Measurements from ENCODE around the gene RFPL4A. TPM values are rescaled to one million over a fixed set of nuclear protein-coding genes. Genes with fewer than 3 reads are reported as not detected.
"Not testable (repeated sequence)": the region's sequence is repeated elsewhere in the genome, so short reads cannot be mapped to it uniquely, and the experiment has no call there.

RFPL4A gene
- total and polyA plus RNA-seq, 2 donors from 2014 or later = 0.41 TPM; not detected in 1

DNA sequence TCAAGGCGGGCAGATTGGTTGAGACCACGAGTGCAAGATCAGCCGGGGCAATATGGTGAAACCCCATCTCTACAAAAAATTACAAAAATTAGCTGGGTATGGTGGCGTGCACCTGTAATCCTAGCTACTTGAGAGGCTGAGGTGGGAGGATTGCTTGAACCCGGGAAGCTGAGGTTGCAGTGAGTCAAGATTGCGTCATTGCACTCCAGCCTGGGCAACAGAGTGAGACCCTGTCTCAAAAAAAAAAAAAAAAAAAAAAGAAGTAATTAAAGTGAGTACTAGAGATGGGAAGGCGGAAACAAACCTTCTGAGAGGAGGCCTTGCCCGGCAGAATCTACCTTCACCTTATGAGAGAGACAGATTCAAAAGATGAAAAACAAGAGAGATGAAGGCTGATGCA lies 35.4 kb upstream of the RFPL4A start:
- H3K9me3 ChIP-seq (ENCODE audit: control insufficient read depth in 2 of 3, insufficient read depth in 1 of 3, low read length in 3 of 3) = no peaks in the 10 kb centered on the region
- no peaks in the 10 kb centered on the region for H3K4me1 ChIP-seq (ENCODE audit: control insufficient read depth in 2 of 3, insufficient read depth in 2 of 3, low read depth in 1 of 3, low read length in 3 of 3)
- FAIRE-seq (no peak), DNase-seq (no peak)
- TF ChIP-seq, protein P1, sequence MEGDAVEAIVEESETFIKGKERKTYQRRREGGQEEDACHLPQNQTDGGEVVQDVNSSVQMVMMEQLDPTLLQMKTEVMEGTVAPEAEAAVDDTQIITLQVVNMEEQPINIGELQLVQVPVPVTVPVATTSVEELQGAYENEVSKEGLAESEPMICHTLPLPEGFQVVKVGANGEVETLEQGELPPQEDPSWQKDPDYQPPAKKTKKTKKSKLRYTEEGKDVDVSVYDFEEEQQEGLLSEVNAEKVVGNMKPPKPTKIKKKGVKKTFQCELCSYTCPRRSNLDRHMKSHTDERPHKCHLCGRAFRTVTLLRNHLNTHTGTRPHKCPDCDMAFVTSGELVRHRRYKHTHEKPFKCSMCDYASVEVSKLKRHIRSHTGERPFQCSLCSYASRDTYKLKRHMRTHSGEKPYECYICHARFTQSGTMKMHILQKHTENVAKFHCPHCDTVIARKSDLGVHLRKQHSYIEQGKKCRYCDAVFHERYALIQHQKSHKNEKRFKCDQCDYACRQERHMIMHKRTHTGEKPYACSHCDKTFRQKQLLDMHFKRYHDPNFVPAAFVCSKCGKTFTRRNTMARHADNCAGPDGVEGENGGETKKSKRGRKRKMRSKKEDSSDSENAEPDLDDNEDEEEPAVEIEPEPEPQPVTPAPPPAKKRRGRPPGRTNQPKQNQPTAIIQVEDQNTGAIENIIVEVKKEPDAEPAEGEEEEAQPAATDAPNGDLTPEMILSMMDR (IDR thresholded peaks at IDR 0.05; ENCODE audit: borderline replicate concordance, extremely low read depth, insufficient read depth) = no peak
- no peaks in the 10 kb centered on the region for H3K36me3 ChIP-seq (ENCODE audit: control insufficient read depth in 2 of 3, insufficient read depth in 3 of 3, low read length in 3 of 3)
- H3K4me3 ChIP-seq (ENCODE audit: low read length in 3 of 3) = no peak overlapping the region
- intact Hi-C loops (cut with DNase I) = no loop called here
- no peak overlapping the region for H3K9ac ChIP-seq (ENCODE audit: low read length in 3 of 3)
- no peak overlapping the region for H3K27ac ChIP-seq (ENCODE audit: low read depth in 2 of 2, low read length in 2 of 2)
- H3K27me3 ChIP-seq (ENCODE audit: control insufficient read depth, insufficient read depth, low read length) = no peaks in the 10 kb centered on the region

DNA sequence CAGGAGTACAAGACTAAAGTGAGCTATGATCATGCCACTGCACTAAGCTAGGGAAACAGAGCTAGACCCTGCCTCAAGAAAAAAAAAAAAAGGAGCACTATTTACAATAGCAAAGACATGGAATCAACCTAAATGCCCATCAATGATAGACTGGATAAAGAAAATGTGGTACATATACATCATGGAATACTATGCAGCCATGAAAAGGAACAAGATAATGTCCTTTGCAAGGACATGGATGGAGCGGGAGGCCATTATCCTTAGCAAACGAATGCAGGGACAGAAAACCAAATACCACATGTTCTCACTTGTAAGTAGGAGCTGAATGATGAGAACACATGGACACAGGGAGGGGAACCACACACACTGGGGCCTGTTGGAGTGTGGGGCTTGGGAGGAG lies 28.5 kb upstream of the RFPL4A start:
- H3K27me3 ChIP-seq (ENCODE audit: control insufficient read depth, insufficient read depth, low read length); FAIRE-seq; H3K9ac ChIP-seq (ENCODE audit: low read length in 3 of 3); H3K27ac ChIP-seq (ENCODE audit: low read depth in 2 of 2, low read length in 2 of 2); H3K4me1 ChIP-seq (ENCODE audit: control insufficient read depth in 2 of 3, insufficient read depth in 2 of 3, low read depth in 1 of 3, low read length in 3 of 3); H3K36me3 ChIP-seq (ENCODE audit: control insufficient read depth in 2 of 3, insufficient read depth in 3 of 3, low read length in 3 of 3); H3K9me3 ChIP-seq (ENCODE audit: control insufficient read depth in 2 of 3, insufficient read depth in 1 of 3, low read length in 3 of 3); DNase-seq; H3K4me3 ChIP-seq (ENCODE audit: low read length in 3 of 3); intact Hi-C loops (cut with DNase I): not testable (repeated sequence)

GRCh38 chr19:55738302-55738701 lies 20.6 kb upstream of the RFPL4A start, which contains the start of gene NLRP9:
TSS of gene NLRP9 (minus strand) at chr19:55738402. CDS start at chr19:55738374, 28 bp downstream.
- Histone ChIP-seq H3K4me3 (ENCODE audit: low read length in 3 of 3) (no peak within 1 kb of the TSS), H3K27ac (ENCODE audit: low read depth in 2 of 2, low read length in 2 of 2) (no peak within 1 kb of the TSS), H3K9ac (ENCODE audit: low read length in 3 of 3) (no peak within 1 kb of the TSS), H3K4me1 (ENCODE audit: control insufficient read depth in 2 of 3, insufficient read depth in 2 of 3, low read depth in 1 of 3, low read length in 3 of 3) (no peaks in the 10 kb centered on the region), H3K36me3 (ENCODE audit: control insufficient read depth in 2 of 3, insufficient read depth in 3 of 3, low read length in 3 of 3) (no peaks in the 10 kb centered on the region), H3K9me3 (ENCODE audit: control insufficient read depth in 2 of 3, insufficient read depth in 1 of 3, low read length in 3 of 3) (no peaks in the 10 kb centered on the region), H3K27me3 (ENCODE audit: control insufficient read depth, insufficient read depth, low read length) (no peaks in the 10 kb centered on the region)
- intact Hi-C loops (cut with DNase I) = no loop called here
- FAIRE-seq (no peak), DNase-seq (no peak)
- TF ChIP-seq, protein P1 (IDR thresholded peaks at IDR 0.05; ENCODE audit: borderline replicate concordance, extremely low read depth, insufficient read depth) = no peak

- no peak for FAIRE-seq
- no peaks in the 10 kb centered on the region for H3K27me3 ChIP-seq (ENCODE audit: control insufficient read depth, insufficient read depth, low read length)
- intact Hi-C loops (cut with DNase I) = no loop called here
- H3K4me1 ChIP-seq (ENCODE audit: control insufficient read depth in 2 of 3, insufficient read depth in 2 of 3, low read depth in 1 of 3, low read length in 3 of 3) = peaks cover 0 to 5% (median 0%) of the 10 kb centered on the region in 3 donors
- TF ChIP-seq, protein P1 (IDR thresholded peaks at IDR 0.05; ENCODE audit: borderline replicate concordance, extremely low read depth, insufficient read depth) = no peak
- no peak overlapping the region for H3K9ac ChIP-seq (ENCODE audit: low read length in 3 of 3)
- no peaks in the 10 kb centered on the region for H3K36me3 ChIP-seq (ENCODE audit: control insufficient read depth in 2 of 3, insufficient read depth in 3 of 3, low read length in 3 of 3)
- no peak overlapping the region for H3K4me3 ChIP-seq (ENCODE audit: low read length in 3 of 3)
- H3K9me3 ChIP-seq (ENCODE audit: control insufficient read depth in 2 of 3, insufficient read depth in 1 of 3, low read length in 3 of 3) = no peaks in the 10 kb centered on the region
- no peak overlapping the region for H3K27ac ChIP-seq (ENCODE audit: low read depth in 2 of 2, low read length in 2 of 2)
- no peak for DNase-seq
Observed at GRCh38 chr19:55750715-55751114, 8.2 kb upstream of the RFPL4A start.

Measured in kidney (tissue), 14 donors.